Hematopoietic multipotent progenitor cell treated with erythropoietin and hydrocortisone succinate and interleukin-3 and kit ligand, for 15 days (in vitro differentiated cells): ENCODE measurements around the gene NDST3.
"Not testable (repeated sequence)": the region's sequence is repeated elsewhere in the genome, so short reads cannot be mapped to it uniquely, and the experiment has no call there.

ENCODE experiments used
- DNase-seq: peaks from one replicate; pipeline ENCODE4 v3.0.0-alpha.2; 2015; ENCODE audit warnings: low spot score

The NDST3 gene

DNA sequence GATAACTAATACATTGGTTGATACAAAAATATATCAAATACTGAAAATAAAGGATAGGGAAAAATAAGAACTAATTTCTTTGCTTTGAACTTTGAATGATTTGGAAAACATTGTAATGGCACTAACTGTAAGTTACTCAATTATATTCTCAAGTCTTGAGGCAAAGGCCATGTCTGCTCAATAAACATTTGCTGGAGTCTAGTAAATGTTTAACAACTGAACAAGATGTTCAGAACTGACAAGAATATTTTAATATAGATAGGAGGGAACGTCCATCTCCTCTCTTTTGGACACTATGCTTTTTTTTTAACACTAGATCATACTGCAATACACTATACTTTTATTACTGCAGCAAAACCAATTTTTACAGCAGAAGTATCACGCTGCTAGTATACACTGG is 242.3 kb downstream of the NDST3 start:
- no peak for DNase-seq

GRCh38 chr4:118277243-118277642 is 243.0 kb downstream of the NDST3 start:
- DNase-seq = no peak

- DNase-seq = peak; percentile 91
Observed at GRCh38 chr4:118278473-118279274, 244.4 kb downstream of the NDST3 start.

DNA sequence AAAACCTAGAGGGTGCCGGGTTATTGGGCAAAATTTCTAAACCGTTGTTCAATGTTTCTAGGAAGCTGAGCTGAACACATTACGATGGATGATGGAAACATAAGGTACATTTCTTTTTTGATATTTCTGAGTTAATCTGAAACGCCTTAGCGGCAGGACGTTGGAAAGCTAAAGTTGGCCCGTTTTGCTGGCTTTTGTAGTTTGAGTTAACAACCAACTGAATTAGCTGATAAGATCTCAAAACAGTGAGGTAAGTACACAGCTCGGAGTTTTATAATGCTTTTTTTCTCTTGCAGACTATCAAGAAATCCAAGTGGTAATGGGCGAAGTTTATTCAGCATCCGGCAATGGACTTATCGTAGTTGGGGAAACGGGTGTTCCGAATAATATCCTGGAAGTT is 245.0 kb downstream of the NDST3 start:
- peak; percentile 20 for DNase-seq

- no peak for DNase-seq
Observed at GRCh38 chr4:118279920-118280432, 245.7 kb downstream of the NDST3 start.

- DNase-seq = peak; percentile 62
Observed at GRCh38 chr4:118280501-118281218, 246.4 kb downstream of the NDST3 start.

GRCh38 chr4:118281611-118282442 is 247.5 kb downstream of the NDST3 start:
- no peak for DNase-seq

DNA sequence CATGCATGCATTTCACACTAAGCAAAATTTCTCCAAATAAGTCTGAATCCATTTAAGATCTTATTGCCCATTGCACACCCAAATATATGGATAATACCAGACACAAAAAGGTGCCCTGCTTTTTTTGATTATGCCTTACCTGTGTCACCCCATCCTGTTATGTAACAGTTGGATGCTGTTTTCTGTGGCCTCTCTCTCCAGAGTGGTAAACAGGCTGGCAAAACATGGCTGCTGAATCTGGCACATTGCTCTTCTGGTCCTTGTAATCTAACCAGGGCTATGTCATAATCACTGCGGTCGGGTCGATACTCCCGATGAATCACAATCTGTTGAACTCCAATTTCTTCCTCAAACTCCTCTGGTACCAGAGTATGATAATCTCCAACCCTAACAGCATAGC is 248.4 kb downstream of the NDST3 start:
- no peak for DNase-seq

GRCh38 chr4:118284169-118284568 is 249.9 kb downstream of the NDST3 start:
- no peak for DNase-seq

DNA sequence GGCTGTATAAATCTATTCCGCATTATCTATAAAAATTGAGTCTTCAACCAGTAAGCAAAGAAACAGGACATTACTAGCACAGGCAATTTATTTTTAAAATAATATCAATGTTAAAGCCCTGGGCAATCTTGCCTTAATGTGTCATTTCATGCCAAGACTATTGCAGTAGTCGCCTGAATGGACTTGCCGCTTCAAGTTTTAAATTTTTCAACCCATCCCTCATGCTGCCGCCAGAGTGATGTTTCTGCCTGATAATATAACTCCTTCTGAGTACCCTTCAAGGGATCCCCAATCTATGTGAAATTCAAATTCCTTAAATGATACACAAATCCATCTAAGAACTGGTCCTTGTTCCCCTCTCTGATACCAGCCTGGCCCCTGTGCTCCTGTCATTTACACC is 251.6 kb downstream of the NDST3 start:
- no peak for DNase-seq

- DNase-seq = no peak
Observed at GRCh38 chr4:118286685-118287084, 252.4 kb downstream of the NDST3 start.

- no peak for DNase-seq
Observed at GRCh38 chr4:118287711-118288451, 253.6 kb downstream of the NDST3 start.

GRCh38 chr4:118289794-118290193 is 255.5 kb downstream of the NDST3 start:
- no peak for DNase-seq

DNA sequence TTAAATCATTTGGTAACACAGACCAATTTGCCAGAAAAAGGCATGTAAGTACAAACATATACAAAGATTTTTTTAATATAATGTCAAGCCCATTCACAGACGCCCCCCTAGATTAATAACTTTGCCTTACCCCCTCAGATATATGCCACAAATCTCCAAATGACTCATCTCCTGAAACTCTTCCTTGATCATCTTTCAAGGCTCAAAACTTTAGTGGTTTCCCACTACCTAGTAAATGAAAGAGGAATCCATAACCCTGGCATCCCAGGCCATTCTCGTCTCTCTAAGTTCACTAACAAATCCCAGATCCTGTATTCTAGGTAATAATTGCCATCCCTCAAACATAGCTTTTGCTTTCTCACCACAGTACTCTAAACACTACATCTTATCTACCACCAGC is 256.7 kb downstream of the NDST3 start:
- no peak for DNase-seq

- no peak for DNase-seq
Observed at GRCh38 chr4:118296729-118297128, 262.4 kb downstream of the NDST3 start.

DNA sequence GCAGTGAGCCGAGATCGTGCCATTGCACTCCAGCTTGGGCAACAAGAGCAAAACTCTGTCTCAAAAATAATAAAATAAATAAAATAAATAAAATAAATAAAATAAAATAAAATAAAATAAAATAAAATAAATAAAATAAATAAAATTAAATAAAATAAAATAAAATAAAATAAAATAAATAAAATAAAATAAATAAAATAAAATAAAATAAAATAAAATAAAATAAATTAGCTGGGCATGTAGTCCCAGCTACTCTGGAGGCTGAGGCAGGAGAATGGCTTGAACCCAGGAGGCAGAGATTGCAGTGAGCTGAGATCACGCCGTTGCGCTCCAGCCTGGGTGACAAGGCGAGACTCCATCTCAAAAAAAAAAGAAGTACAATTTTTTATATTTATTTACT is 265.3 kb downstream of the NDST3 start:
- not testable (repeated sequence) for DNase-seq

GRCh38 chr4:118307643-118308042 is 273.4 kb downstream of the NDST3 start:
- no peak for DNase-seq
